ENCODE measurements around the gene HSPB1.
"Not testable (repeated sequence)": the region's sequence is repeated elsewhere in the genome, so short reads cannot be mapped to it uniquely, and the experiment has no call there.

The HSPB1 gene

DNA sequence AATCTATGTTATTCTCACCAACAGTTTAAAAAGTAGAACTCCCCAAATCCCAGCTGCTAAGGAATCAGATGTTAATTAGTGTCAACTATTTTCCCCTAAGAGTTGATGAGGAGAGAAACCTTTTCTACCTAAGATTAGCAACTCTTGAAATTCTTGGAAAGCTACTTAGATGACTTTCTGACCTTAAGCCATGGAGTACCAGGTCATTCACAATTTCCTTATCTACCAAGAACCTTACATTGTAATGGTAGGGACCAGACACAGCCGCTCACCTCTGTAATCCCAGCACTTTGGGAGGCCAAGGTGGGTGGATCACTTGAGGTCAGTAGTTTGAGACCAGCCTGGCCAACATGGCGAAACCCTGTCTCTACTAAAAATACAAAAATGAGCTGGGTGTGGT, 32.9 kb downstream of the HSPB1 start:
- not testable (repeated sequence) for DNase-seq

DNA sequence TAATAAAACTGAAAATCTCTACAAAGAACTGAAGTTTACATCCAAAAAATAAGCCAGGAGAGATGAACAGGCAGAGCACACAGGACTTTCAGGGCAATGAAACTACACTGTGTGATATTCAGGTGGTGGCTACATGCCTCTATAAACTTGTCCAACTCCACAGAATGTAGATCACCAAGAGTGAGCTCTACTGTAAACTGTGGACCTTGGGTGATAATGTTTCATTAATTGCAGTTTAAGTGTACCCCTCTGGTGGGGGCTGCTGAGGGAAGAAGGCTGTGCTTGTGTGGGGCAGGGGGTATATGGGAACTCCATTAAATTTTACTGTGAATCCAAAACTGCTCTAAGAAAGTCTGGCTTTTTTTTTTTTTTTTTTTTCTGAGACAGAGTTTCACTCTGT, 33.6 kb downstream of the HSPB1 start:
- DNase-seq, result no peak

DNA sequence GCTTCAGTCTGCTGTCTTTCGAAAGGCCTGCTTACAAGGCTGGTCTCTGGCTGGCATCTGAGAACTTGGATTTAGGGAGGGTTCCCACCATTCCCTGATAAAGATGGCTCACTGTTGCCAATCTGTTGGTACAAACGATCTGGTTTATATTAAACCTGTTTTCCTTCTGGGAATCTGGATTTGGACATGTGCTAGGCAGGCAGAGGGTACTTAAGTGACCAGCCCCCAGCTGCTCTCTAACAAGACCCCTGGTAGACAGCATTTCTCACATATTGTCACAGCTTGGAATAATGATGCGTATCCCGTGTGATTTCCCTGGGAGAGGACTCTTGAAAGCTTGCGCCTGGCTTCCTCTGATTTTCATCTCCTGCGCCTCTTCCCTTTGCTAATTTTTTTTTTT, 34.7 kb downstream of the HSPB1 start:
- no peak for DNase-seq

DNA sequence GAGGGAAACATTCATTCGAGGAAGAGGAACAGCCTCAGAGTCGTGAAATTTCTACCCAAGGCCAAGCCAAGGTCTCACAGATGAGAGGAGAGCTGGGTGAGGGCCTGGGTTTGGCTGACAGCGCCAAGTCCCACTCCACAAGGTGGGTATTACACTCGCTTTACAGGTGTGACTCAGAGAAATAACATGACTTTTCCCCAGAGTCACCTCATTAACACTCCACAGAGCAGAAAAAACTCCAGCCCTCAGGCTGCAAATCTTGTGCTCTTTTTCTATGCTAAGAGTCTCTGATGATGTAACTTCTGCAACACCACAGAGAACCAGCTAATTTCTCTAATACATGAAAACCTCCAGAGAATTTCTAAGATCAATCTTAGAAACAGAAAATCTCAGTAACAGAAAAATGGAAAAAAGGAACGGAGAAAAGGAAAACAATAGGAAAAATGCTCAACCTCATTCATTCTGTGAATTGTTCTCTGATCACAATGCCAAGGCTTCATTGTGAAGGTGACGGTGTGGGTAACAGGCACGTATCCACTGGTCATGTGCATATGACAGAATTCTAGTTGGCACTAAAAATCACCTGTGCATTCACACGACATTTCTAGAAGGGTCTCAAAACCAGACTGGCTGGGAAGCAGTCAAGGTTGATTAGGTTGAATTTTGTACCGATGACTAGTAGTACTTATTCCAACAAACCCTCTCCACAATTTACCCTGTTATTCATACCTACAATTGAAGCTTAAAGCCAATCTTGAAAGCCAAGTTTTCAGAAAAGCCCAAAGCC, 36.0 kb downstream of the HSPB1 start:
- DNase-seq, result no peak

DNA sequence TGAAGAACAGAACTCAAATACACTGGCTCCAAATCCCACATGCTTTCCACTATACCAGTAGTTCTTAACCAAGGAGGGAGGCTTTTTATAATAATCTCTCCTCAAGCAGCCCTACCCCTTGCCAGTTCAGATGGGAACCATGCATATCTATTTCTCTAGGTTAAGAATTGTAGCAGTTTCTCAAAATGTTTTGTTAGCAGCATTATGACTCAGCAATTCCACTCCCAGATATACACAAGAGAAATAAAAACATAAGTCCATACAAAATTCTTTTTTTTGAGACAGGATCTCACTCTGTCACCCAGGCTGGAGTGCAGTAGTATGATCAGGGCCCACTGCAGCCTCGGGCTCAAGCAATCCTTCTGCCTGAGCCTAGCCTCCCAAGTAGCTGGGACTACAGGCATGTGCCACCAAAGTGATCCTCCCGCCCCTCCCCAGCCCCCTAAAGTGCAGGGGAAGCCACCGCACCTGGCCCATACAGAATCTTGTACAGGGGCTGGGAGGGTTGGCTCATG, 38.2 kb downstream of the HSPB1 start:
- no peak for DNase-seq

DNA sequence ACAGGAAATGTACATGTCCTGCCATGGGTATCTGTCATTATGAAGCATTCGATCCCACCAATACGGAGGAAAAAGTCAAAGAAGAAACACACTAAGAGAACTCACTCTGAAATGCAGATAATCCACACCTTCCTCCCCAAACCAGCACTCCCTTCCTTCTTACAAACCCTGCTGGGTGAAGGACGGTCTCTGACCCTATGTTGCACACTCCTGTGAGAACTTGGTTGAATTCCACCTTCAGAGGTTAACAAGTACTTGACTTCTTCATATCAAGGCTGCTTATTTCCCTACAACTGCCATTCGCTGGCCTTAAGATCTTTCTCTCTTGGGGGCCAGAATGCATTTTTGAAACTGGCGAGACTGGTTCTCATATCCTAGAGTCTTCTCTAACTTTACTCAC, 39.7 kb downstream of the HSPB1 start:
- DNase-seq, result no peak

DNA sequence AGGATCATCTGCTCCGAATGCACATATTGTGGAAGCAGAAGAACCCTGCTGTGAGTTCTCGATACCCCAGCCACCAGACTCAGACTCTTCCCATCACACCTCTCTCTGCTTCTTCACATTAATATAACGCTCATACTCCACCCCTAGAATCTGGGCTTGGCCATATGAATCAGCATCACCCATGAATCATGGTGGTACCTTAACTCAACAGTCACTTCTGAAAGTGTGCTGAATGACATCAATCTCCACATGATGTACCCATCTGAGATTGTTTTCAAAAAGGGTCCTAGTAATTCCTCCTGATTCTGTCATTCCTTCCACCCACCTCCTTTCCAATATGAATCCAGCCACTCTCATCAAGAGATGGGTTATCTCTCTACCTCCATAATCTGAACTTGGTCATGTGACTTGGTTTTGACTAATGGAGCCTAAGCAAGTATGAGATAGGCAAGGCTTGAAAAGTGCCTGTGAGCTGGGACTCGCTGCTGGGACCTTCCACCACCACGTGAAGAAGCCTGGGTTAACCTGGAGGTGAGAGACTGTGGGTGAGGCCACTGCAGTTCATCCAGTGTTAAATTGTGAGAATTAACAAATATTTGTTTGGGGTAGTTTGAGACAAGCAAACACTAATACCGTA, 40.9 kb downstream of the HSPB1 start:
- DNase-seq, result no peak

DNA sequence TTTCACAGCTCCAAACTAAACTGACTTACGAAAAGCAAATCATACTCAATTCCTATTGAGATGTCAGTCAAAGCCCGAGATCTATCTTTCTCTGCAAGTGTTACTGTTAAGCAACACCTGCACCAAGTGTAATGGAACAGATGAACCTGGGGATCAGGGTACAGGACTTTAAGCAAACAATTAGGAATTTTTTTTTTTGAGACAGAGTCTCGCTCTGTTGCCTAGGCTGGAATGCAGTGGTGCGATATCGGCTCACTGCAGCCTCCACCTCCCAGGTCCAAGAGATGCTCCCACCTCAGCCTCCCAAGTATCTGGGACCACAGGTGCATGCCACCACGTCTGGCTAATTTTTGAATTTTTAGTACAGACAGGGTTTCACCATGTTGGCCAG, 41.5 kb downstream of the HSPB1 start:
- no peak for DNase-seq

DNA sequence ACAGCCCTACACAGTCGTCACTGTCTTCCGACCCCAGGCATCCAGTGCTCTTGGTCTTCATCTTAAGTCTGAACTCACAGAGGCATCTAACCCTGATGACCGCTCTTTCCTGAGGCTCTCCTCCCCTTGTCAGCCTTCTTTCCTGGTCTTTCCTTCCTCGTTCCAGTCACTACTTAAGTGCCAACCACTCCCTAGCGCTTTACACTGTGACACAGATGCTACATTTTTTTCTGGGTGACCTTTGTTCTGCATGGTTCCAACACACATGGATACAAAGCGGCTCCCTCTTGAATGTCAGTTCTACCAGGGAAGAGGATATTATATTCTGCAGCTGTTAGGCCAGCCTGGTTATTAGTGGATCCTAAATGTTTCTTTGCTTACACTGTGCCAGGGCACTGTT, 43.6 kb downstream of the HSPB1 start:
- no peak for DNase-seq

DNA sequence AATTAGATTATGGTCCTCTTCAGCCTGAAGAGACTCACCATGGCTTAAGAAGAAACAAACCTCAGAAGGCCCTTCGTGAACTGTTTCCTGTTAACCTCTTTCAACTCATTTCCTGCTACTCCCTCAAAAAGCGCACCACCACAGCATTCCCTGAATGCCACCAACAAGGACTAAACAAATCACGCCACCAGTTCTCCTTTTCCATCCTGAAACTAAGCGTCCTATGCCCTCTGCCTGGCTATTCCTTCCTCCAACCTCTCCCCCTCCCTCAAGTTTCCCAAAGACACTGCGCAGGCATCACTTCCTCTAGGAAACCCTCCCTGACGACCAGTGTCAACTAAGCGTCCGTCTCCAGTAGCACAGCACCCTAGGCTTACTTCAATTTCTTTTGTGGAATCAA, 44.3 kb downstream of the HSPB1 start:
- no peak for DNase-seq

DNA sequence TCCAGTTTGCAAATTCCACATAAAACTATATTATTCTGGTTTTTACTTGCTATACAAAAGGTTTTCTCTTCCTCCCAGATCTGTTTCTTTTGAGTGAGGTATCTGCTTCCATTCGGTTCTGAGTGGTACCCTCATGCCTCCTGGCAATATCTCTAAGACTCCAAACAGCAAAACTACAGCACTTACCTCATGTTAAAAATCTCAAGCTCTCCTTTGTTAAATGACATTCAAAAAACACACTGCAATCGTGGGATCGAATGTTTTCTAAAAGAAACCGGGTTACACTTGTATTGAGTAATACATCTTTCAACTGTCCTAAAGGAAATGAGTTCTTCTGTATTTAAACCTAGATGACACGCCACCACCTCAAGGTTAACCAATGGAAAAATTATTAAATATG, 45.2 kb downstream of the HSPB1 start:
- no peak for DNase-seq

DNA sequence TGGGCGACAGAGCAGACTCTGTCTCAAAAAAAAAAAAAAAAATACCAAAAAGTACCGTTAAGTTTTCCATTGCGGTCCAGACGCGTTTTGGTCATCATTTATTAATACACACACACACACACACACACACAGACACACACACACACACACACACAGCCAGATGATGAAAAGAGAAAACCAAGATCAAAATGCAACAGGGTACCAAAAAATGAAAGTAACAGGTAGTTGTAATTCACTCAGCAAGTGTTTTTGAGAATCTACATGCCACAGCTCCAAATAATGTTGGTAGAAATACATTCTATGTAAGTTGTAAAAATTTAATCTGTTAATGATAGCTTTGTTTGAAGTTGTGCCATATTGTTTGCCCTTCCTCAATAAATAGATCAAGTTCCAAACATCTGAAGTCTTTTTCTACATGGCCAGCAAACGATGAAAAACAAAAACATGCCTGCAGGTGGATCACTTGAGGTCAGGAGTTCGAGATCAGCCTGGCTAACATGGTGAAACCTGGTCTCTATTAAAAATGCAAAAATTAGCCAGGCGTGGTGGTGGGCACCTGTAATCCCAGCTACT, 46.9 kb downstream of the HSPB1 start:
- DNase-seq, result no peak

DNA sequence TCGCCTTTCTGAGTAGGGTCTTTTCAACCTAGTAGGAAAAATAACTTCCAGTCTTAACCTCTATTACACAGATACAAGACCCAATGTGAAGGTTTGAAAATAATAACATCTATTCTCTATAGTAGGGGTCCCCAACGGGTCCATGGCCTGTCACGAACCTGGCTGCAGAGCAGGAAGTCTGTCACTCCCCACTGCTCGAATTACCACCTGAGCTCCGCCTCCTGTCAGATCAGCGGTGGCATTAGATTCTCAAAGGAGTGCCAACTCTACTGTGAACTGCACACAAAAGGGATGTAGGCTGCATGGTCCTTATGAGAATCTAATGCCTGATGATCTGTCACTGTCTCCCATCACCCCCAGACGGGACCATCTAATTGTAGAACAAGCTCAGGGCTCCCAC, 48.9 kb downstream of the HSPB1 start:
- no peak for DNase-seq

DNA sequence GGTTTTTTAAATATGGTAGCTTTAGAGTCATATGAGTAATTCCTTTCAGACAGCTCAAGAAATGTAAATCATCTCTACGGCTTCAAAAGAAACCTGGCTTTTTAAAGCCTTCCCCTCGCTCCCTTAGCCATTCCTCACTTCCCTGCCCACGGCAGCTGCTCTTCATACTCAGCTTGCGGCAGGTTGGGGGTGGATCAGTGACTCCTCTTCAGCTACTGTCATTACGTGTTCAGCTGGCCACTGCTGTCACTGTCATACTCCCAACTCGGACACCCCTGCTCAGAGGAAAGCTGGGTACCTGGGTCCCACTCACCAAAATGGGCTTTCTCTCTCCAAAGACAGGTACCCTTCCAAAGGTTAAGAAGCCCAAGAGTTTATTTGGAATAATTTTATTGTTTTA, 49.7 kb downstream of the HSPB1 start:
- DNase-seq, result no peak

DNA sequence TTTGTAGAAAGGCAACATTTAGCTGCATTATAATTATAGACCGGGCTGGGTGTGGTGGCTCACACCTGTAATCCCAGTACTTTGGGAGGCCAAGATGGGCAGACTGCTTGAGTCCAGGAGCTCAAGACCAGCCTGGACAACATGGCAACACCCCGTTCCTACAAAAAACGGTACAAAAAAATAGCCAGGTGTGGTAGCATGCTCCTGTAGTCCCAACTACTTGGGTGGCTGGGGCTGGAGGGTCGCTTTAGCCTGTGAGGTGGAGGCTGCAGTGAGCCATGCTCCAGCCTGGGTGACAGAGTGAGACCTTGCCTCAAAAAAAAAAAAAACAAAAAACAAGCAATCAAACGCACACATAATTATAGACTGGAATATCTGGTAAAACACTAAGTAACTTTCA, 51.3 kb downstream of the HSPB1 start:
- DNase-seq, result no peak

Data from activated effector memory CD4-positive, alpha-beta T cell treated with Interleukin-2 at 50 U/mL for 16 hours (primary cell).